ENCODE measurements around the gene EPAS1.

EPAS1 gene

DNA sequence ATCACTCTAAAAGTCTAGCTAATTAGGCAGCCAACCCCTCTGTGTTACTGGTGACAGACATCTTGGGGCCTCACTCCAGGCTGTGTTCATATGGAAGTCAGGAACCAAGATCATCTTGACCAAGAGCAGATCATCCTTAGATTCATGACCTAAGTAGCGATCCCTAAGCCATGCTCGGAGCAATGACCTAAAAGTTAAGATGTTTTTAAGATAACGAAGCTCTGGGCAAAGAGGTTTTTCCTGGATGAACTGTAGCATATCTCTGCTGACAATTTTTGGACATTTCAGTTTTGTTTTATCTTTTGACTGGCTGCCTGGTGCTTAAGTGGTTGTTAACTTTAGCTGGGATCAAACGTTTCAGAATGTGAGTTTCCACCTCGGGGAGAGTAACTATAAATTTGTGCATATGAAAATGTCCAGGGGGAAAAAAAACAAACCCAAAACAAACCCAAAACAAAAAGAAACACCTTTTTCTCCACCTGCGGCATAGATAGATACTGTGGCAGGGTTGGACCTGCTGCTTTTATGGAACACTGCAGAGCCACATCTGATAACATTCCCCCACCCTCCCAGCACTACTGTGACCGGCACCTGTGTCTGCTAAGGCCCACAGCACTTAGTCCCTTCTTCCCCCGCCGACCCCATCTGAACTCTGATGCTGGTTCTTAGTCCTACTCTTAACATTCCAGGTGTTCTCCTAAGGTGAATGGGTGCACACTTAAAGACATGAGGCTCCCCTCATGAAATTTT, 45.5 kb downstream of the EPAS1 start:
- no peak overlapping the region for H3K27ac ChIP-seq
- no peak for TF ChIP-seq CTCF (conservative IDR thresholded peaks at IDR 0.05)

- no peak overlapping the region for H3K27ac ChIP-seq
- no peak for TF ChIP-seq CTCF (conservative IDR thresholded peaks at IDR 0.05)
Observed at GRCh38 chr2:46344706-46345105, 47.5 kb downstream of the EPAS1 start.

- H3K27ac ChIP-seq, result no peak overlapping the region
- no peak for TF ChIP-seq CTCF (conservative IDR thresholded peaks at IDR 0.05)
Observed at GRCh38 chr2:46345775-46346174, 48.6 kb downstream of the EPAS1 start.

GRCh38 chr2:46346719-46347118, 49.5 kb downstream of the EPAS1 start:
- H3K27ac ChIP-seq, result no peak overlapping the region
- no peak for TF ChIP-seq CTCF (conservative IDR thresholded peaks at IDR 0.05)

DNA sequence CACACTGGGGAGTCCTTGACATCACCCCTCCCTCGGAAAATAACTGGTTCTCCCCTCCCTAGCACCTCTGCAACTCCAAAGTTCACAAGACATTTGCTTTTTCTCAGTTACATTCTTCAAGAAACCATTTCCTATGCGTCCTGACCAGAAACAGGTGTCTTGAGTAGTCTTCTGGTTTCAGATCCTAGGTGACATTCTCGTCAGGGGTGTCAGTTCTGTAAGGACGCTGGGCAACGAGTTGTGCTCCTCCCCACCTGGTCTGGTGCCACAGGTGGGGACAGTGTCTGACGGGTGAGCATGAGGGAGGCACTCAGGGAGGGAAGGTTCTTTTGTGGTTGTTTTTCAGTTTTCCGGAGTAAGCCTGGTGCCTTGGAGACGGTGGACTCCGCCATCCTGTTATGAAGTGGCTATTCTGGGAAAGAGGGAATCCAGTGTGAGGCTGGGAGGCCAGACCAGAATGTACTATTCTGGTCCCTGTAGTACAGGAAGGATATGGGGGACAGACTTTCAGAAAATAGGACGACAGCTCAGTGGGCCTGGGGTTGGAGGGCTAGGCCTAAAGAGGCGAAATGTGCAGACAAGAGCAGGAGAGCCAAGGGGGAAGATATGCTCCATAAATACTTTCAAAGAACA, 50.6 kb downstream of the EPAS1 start:
- TF ChIP-seq CTCF (conservative IDR thresholded peaks at IDR 0.05), result no peak

DNA sequence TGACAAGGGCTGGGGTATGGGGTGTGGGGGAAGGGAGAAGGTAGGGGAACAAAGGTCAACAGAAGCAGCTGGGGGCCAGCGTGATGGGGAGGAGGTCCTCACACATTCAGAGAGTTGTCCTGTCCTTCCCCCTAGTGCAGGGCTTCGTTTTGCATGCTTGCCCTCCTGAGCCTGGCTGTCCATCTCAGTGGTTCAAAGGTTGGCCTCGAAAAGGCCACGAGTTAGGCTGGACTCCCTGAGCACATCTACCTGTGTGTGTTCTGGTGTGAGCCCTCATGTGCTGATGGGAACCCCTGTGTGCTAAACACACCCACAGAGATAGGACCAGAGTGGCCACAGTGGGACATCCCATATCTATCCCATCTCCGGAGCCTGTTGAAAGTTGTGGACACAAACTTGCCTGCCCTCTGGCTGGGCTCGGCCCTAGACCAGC, 51.9 kb downstream of the EPAS1 start:
- no peak overlapping the region for H3K27ac ChIP-seq
- no peak for TF ChIP-seq CTCF (conservative IDR thresholded peaks at IDR 0.05)

More for the DNA sequence above, 50.6 kb downstream of the EPAS1 start:
- H3K27ac ChIP-seq, result no peak overlapping the region

DNA sequence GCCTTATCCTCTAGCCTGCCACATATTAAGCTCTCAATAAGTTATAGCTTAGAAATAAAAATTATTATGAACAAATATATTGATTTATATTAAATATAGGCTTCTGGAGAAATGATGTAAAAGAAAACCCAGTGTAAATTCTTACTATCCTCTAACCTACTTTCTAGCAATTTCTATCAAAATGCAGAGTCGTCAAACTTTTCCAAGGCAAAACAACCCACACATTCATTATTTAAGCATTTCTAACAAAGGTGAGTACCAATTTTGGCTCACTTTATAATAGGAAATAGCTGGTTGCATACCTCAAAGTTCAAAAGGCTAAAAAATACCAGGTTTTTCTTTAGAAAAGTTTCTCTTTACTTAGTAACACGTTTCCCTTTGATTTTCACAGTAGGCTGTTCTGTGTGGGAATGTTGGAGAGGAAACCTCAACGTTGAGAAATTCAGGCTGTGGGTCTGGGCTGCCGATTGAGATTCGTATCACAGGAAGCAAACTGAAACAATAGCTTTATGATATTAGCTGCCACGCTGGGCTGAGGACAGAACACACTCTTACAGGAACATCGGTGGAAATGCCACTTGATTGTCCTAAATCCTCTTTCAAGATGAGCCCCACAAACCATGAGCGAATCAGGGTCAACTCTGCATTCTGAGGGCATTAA, 53.0 kb downstream of the EPAS1 start:
- TF ChIP-seq CTCF (conservative IDR thresholded peaks at IDR 0.05), result no peak
- no peak overlapping the region for H3K27ac ChIP-seq

Data from VCaP (cell line).